Effector memory CD8-positive, alpha-beta T cell (primary cell): ENCODE results near the gene PITPNM3.

Experiments used
- ATAC-seq: fragments of 150-1000 bp; cut with Tn5 transposase; replicated peaks from 2 replicates; pipeline ENCODE4 v1.10.0; 2021; ENCODE audit warnings: mild to moderate bottlenecking, moderate library complexity
- DNase-seq, 3 experiments: peaks; one replicate each; pipeline ENCODE4 v3.0.0; 2021
- H3K27ac Mint-ChIP-seq, 2 donors: one replicate each; pipeline ENCODE4 v1.8.0; 2022; ENCODE audit warnings: mild to moderate bottlenecking in 2 of 2, mixed read lengths in 2 of 2, moderate library complexity in 2 of 2
- H3K27me3 Mint-ChIP-seq, 2 donors: one replicate each; pipeline ENCODE4 v1.8.0; 2022; ENCODE audit warnings: mixed read lengths in 2 of 2
- H3K36me3 Mint-ChIP-seq: one replicate; pipeline ENCODE4 v1.8.0; 2022; ENCODE audit warnings: mild to moderate bottlenecking, moderate library complexity, mixed read lengths; ENCODE audit not compliant: insufficient read depth
- H3K4me1 Mint-ChIP-seq, 2 donors: one replicate each; pipeline ENCODE4 v1.8.0; 2022; ENCODE audit warnings: low read depth in 2 of 2, mixed read lengths in 2 of 2
- H3K4me3 Mint-ChIP-seq, 2 donors: one replicate each; pipeline ENCODE4 v1.8.0; 2022; ENCODE audit warnings: mild to moderate bottlenecking in 2 of 2, mixed read lengths in 2 of 2, moderate library complexity in 2 of 2
- H3K9me3 Mint-ChIP-seq, 2 donors: one replicate each; pipeline ENCODE4 v1.8.0; 2022; ENCODE audit warnings: mixed read lengths in 2 of 2

The PITPNM3 gene

GRCh38 chr17:6456914-6457687, 99.3 kb downstream of the PITPNM3 start:
- peak overlapping the region in 1 of 2 donors; percentile 66 for H3K27ac Mint-ChIP-seq
- ATAC-seq = no peak

GRCh38 chr17:6456321-6456720, 100.0 kb downstream of the PITPNM3 start:
- H3K4me3 Mint-ChIP-seq = peak overlapping the region in 1 of 2 donors; percentile 8
- DNase-seq (no peak), ATAC-seq (no peak)
- no peaks in the 10 kb centered on the region for H3K36me3 Mint-ChIP-seq
- H3K9me3 Mint-ChIP-seq = no peaks in the 10 kb centered on the region
- peaks cover 4 to 6% of the 10 kb centered on the region in 2 donors for H3K4me1 Mint-ChIP-seq
- H3K27ac Mint-ChIP-seq = no peak overlapping the region
- peaks cover 0 to 28% of the 10 kb centered on the region in 2 donors for H3K27me3 Mint-ChIP-seq

More at GRCh38 chr17:6456914-6457687, 99.3 kb downstream of the PITPNM3 start:
- Mint-ChIP-seq H3K27me3 (peaks cover 1 to 31% of the 10 kb centered on the region in 2 donors), H3K9me3 (no peaks in the 10 kb centered on the region), H3K36me3 (no peaks in the 10 kb centered on the region), H3K4me3 (peak overlapping the region in 1 of 2 donors; percentile 6), H3K4me1 (peaks cover 4 to 6% of the 10 kb centered on the region in 2 donors)
- no peak for DNase-seq

GRCh38 chr17:6455321-6455705, 101.0 kb downstream of the PITPNM3 start:
- Mint-ChIP-seq H3K36me3 (no peaks in the 10 kb centered on the region), H3K27ac (no peak overlapping the region), H3K27me3 (peaks cover 0 to 28% of the 10 kb centered on the region in 2 donors), H3K4me3 (peak overlapping the region; percentile 35 to 48), H3K4me1 (peaks cover 4 to 6% of the 10 kb centered on the region in 2 donors), H3K9me3 (no peaks in the 10 kb centered on the region)
- ATAC-seq (peak; percentile 88), DNase-seq (peak in 1 of 3 experiments; percentile 22)

- no peak for DNase-seq
- H3K9me3 Mint-ChIP-seq = no peaks in the 10 kb centered on the region
- ATAC-seq = peak; percentile 46
- no peaks in the 10 kb centered on the region for H3K36me3 Mint-ChIP-seq
- no peak overlapping the region for H3K27ac Mint-ChIP-seq
- H3K27me3 Mint-ChIP-seq = peaks cover 0 to 28% of the 10 kb centered on the region in 2 donors
- peaks cover 4 to 6% of the 10 kb centered on the region in 2 donors for H3K4me1 Mint-ChIP-seq
- H3K4me3 Mint-ChIP-seq = peak overlapping the region; percentile 45 to 46
These were observed 101.6 kb downstream of the PITPNM3 start for GRCh38 chr17:6454495-6455320.

GRCh38 chr17:6453279-6454024, 102.9 kb downstream of the PITPNM3 start:
- DNase-seq (no peak), ATAC-seq (no peak)
- Mint-ChIP-seq H3K4me3 (peak overlapping the region in 1 of 2 donors; percentile 46), H3K36me3 (no peaks in the 10 kb centered on the region), H3K27me3 (peaks cover 0 to 28% of the 10 kb centered on the region in 2 donors), H3K4me1 (peaks cover 4 to 6% of the 10 kb centered on the region in 2 donors), H3K27ac (no peak overlapping the region), H3K9me3 (no peaks in the 10 kb centered on the region)

GRCh38 chr17:6452471-6453266, 103.7 kb downstream of the PITPNM3 start:
- Mint-ChIP-seq H3K4me1 (peaks cover 4 to 6% of the 10 kb centered on the region in 2 donors), H3K36me3 (no peaks in the 10 kb centered on the region), H3K27me3 (peaks cover 0 to 28% of the 10 kb centered on the region in 2 donors), H3K27ac (no peak overlapping the region), H3K4me3 (no peak overlapping the region), H3K9me3 (no peaks in the 10 kb centered on the region)
- no peak for ATAC-seq
- DNase-seq = no peak

GRCh38 chr17:6450926-6451832, 105.2 kb downstream of the PITPNM3 start:
- ATAC-seq (no peak), DNase-seq (no peak)
- Mint-ChIP-seq H3K27me3 (peaks cover 0 to 20% of the 10 kb centered on the region in 2 donors), H3K36me3 (no peaks in the 10 kb centered on the region), H3K4me1 (peaks cover 4 to 6% of the 10 kb centered on the region in 2 donors), H3K27ac (peak overlapping the region; percentile 16 to 66), H3K9me3 (no peaks in the 10 kb centered on the region), H3K4me3 (no peak overlapping the region)

- no peak overlapping the region for H3K27ac Mint-ChIP-seq
- H3K4me3 Mint-ChIP-seq = no peak overlapping the region
- H3K27me3 Mint-ChIP-seq = peaks cover 0 to 17% of the 10 kb centered on the region in 2 donors
- no peak for ATAC-seq
- H3K4me1 Mint-ChIP-seq = peaks cover 4 to 6% of the 10 kb centered on the region in 2 donors
- DNase-seq = no peak
- no peaks in the 10 kb centered on the region for H3K9me3 Mint-ChIP-seq
- H3K36me3 Mint-ChIP-seq = peaks cover 5% of the 10 kb centered on the region
These were observed 107.0 kb downstream of the PITPNM3 start for GRCh38 chr17:6449307-6449706.

- H3K27ac Mint-ChIP-seq = no peak overlapping the region
- H3K27me3 Mint-ChIP-seq = peaks cover 0 to 9% of the 10 kb centered on the region in 2 donors
- no peak for DNase-seq
- no peaks in the 10 kb centered on the region for H3K9me3 Mint-ChIP-seq
- peaks cover 7 to 10% of the 10 kb centered on the region in 2 donors for H3K4me1 Mint-ChIP-seq
- no peak overlapping the region for H3K4me3 Mint-ChIP-seq
- H3K36me3 Mint-ChIP-seq = peaks cover 11% of the 10 kb centered on the region
- no peak for ATAC-seq
These were observed 107.9 kb downstream of the PITPNM3 start for GRCh38 chr17:6448473-6448872.

- H3K36me3 Mint-ChIP-seq = peaks cover 15% of the 10 kb centered on the region
- DNase-seq (no peak), ATAC-seq (no peak)
- no peak overlapping the region for H3K4me3 Mint-ChIP-seq
- H3K27me3 Mint-ChIP-seq = peaks cover 0 to under 1% of the 10 kb centered on the region in 2 donors
- H3K4me1 Mint-ChIP-seq = peaks cover 10 to 12% of the 10 kb centered on the region in 2 donors
- no peak overlapping the region for H3K27ac Mint-ChIP-seq
- no peaks in the 10 kb centered on the region for H3K9me3 Mint-ChIP-seq
These were observed 109.7 kb downstream of the PITPNM3 start for GRCh38 chr17:6446516-6447100.

GRCh38 chr17:6444571-6445335, 111.6 kb downstream of the PITPNM3 start:
- Mint-ChIP-seq H3K4me1 (peaks cover 10 to 12% of the 10 kb centered on the region in 2 donors), H3K27me3 (peaks cover 6 to 19% of the 10 kb centered on the region in 2 donors), H3K4me3 (peak overlapping the region; percentile 88 to 89), H3K27ac (no peak overlapping the region), H3K36me3 (peaks cover 15% of the 10 kb centered on the region), H3K9me3 (no peaks in the 10 kb centered on the region)
- no peak for DNase-seq
- no peak for ATAC-seq
